NCI-H2171 treated with DMSO at 0.1 percent for 48 hours (cell line): ENCODE data around the gene DNAJC18.
"Not testable (repeated sequence)": the region's sequence is repeated elsewhere in the genome, so short reads cannot be mapped to it uniquely, and the experiment has no call there.

ENCODE experiments used
- DNase-seq: peaks from one replicate; lab custom pipeline; 2025; lab: John Stamatoyannopoulos, UW

DNAJC18 gene

GRCh38 chr5:139461176-139461575 is 21.9 kb upstream of the DNAJC18 start:
- DNase-seq = no peak

DNA sequence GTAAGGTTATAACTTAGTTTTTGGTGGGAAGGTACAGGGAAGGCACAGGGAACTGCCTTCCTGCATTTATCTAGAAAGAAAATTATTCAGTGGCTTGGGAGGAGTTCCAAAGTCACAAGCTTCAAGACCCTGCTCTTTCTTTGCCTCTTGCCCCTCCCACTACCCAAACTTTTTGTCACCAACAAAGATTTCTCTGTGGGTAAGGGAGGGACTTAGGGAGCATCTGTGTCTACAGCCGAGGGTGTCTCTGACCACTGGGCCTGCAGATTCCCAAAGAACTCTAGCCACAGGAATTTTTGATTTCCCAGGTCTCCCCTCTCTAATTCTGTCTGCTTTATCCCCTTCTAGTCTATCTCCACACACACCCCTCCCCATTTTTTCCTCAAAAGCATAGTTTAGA is 21.1 kb upstream of the DNAJC18 start:
- DNase-seq = no peak

GRCh38 chr5:139459451-139459934 is 20.2 kb upstream of the DNAJC18 start:
- no peak for DNase-seq

- DNase-seq = no peak
Observed at GRCh38 chr5:139458580-139459407, 19.5 kb upstream of the DNAJC18 start.

- DNase-seq = no peak
Observed at GRCh38 chr5:139457653-139458306, 18.5 kb upstream of the DNAJC18 start.

- no peak for DNase-seq
Observed at GRCh38 chr5:139457241-139457640, 17.9 kb upstream of the DNAJC18 start.

- DNase-seq = no peak
Observed at GRCh38 chr5:139456776-139457175, 17.5 kb upstream of the DNAJC18 start.

- DNase-seq = no peak
Observed at GRCh38 chr5:139454568-139455290, 15.4 kb upstream of the DNAJC18 start.

- DNase-seq = no peak
Observed at GRCh38 chr5:139453683-139454567, 14.6 kb upstream of the DNAJC18 start.

DNA sequence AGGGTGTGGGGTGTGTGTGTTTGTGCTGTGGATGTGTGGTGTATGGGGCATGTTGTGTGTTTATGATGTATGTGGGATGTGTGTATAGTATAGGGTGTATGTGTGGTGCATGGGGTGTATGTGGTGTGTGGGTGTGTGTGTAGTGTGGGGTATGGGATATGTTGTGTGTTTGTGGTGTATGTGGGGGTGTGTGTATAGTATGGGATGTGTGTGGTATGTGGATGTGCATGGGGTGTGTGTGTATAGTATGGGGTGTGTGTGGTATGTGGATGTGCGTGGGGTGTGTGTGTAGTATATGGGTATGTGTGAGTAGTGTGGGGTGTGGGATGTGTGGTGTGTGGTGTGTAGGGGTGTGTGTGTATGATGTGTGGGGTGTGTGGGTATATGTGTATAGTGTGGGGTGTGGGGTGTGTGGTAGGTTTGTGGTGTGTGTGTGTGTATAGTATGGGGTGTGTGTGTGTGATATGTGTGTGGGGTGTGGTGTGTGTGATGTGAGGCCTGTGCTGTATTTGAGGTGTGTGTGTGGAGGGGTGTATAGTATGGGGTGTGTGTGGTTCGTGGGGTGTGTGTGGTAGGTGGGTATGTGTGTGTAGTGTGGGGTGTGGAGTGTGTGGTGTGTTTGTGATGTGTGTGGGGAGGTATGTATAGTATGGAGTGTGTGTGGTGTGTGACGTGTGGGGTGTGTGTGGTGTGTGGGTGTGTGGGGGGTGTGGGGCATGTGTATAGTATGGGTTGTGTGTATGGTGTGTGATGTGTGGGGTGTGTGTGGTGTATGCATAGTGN is 12.7 kb upstream of the DNAJC18 start:
- DNase-seq = no peak

DNA sequence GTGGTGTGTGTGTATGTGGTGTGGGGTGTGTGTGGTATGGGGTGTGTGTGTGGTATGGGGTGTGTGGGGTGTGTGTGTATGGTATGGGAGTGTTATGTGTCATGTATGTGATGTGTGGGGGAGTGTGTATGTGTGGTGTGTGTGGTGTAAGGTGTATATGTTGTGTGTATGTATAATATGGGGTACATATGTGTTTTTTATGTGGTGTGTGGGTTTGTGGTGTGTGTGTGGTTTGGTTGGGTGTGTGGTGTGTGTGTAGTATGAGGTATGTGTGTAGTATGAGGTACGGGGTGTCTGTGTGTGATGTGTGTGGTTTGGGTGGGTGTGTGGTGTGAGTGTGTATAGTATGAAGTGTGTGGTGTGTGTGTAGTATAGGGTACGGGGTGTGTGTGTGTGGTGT is 11.9 kb upstream of the DNAJC18 start:
- DNase-seq = no peak

DNA sequence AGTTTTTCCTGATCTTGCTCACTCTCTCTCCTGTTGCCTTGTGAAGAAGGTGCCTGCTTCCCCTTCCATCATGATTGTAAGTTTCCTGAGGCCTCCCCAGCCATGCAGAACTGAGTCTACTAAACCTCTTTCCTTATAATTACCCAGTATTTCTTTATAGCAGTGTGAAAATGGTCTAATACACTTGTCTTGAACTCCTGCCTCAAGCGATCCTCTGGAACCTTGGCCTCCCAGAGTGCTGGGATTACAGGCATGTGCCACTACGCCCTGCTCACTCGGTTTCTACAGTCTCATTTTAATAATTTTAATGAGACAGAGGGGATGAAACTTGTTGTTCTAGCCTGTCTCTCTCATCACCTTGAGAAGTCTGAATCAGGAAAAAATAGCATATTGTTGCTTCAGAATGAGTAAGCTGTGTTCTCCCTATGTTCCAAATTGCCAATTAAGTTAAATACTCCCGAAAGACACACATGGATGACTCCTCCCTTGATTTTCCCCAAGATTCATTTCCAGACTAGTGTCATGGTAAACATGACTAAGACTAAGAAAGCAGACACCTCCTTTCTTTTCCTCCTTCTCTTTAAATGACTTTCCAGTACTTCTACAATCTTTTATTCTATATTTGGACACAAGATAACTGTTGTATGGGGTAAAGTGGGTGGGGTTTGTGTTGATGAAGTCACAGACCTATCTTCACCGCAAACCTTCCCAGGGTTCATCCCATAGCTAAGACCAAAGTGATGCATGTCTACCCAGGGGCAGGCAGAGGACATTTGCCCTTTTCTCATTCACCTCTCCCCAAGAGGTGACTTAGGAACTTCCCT is 7.8 kb upstream of the DNAJC18 start:
- no peak for DNase-seq

- no peak for DNase-seq
Observed at GRCh38 chr5:139445325-139446170, 6.2 kb upstream of the DNAJC18 start.

DNA sequence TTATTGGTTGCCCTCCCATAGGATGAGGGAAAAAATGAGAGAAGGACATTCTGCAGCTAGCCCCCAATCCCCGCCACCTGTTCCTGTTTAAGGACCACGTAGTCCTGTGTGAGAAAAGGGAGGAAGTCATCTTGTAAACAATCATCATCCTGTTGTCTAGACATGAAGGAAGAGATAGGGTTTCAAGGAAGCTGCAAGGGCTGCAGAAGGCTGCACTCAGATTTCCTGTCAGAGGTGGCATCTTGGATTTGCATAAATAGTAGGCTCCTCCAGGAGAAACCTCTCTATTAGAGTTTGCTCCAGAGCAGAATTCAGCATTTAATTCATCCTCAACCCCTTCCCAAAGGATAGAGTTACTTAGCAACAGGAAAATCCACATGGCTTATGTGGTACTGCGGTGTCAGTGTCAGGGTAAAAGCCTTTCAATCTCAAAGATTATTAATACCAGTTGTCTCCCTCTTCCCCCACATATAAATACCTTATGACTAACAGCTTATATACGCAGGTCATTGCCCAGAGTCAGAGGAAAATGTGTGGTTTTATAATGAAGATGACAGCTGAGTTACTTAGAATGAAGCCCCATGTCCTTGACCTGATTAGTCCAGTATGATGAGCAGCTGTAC is 4.6 kb upstream of the DNAJC18 start:
- peak; percentile 44 for DNase-seq

- not testable (repeated sequence) for DNase-seq
Observed at GRCh38 chr5:139440416-139440815, 1.1 kb upstream of the DNAJC18 start.

- no peak for DNase-seq
Observed at GRCh38 chr5:139438707-139439012, 665 bp downstream of the DNAJC18 start.

DNA sequence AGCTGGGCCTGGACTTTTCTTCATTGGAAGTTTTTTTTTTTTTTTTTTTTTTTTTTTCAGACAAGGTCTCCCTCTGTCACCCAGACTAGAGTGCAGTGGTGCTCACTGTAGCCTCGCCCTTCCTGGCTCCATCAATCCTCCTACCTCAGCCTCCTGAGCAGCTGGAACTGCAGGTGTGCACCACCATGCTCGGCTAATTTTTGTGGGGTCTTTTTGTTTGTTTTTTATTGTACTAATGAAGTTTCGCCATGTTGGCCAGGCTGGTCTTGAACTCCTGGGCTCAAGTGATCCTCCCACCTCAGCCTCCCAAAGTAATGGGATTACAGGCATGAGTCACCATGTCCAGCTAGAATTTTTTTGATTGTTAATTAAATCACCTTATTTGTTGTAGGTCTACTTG is 3.6 kb downstream of the DNAJC18 start:
- DNase-seq = no peak

DNA sequence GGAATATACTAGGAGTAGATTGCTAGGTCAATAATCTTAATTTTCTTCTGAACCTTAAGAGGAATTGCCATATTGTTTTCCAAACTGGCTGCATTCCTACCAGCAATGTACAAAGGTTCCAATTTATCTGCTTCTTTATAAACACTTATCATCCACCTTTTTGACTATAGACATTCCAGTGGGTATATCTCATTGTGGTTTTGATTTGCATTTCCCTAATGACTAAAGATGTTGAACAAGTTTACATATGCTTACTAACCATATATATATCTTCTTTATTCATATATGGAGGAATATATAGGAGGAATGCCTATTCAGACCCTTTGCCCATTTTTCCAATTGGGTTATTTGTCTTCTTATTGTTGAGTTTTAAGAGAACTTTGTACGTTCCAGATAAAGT is 7.6 kb downstream of the DNAJC18 start:
- no peak for DNase-seq

DNA sequence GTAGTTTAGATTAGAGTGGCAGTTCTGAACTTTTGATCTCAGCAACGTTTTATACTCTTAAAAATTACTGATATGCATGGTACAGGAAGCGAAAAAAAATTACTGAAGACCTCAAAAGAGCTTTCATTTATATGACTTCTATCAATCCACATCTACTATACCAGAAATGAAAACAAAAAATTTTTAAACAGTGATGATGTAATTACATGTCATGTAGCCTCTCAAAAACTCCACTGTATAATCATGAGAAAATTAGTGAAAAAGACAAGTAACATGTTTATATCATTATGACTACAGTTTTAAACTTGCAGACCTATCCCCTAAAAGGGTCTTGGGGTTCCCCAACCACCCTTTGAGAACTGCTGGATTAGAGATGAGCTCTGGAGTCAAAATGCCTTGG is 9.3 kb downstream of the DNAJC18 start:
- no peak for DNase-seq
